ENCODE measurements around the gene PARP8.
A peak's percentile ranks its signal among the peaks of the same experiment; 100 is the strongest.

The PARP8 gene

DNA sequence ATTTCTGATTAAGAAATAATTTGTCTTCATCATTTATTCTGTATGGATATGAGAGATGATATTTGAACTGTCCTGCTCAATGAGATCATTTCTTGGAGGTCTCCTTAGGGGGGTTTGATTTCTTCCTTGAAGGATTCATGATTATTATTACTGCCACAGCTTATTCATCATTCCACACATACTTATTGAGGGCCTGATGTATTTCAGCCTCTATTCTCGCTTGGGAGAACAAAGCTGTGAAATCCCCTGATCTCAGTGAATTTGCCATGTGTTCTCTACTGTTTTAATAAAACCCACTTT lies 36.9 kb downstream of the PARP8 start:
- DNase-seq (ENCODE audit: low read depth) = no peak
- TF ChIP-seq, protein P1, sequence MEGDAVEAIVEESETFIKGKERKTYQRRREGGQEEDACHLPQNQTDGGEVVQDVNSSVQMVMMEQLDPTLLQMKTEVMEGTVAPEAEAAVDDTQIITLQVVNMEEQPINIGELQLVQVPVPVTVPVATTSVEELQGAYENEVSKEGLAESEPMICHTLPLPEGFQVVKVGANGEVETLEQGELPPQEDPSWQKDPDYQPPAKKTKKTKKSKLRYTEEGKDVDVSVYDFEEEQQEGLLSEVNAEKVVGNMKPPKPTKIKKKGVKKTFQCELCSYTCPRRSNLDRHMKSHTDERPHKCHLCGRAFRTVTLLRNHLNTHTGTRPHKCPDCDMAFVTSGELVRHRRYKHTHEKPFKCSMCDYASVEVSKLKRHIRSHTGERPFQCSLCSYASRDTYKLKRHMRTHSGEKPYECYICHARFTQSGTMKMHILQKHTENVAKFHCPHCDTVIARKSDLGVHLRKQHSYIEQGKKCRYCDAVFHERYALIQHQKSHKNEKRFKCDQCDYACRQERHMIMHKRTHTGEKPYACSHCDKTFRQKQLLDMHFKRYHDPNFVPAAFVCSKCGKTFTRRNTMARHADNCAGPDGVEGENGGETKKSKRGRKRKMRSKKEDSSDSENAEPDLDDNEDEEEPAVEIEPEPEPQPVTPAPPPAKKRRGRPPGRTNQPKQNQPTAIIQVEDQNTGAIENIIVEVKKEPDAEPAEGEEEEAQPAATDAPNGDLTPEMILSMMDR (IDR thresholded peaks at IDR 0.05; ENCODE audit: low read depth, low read length, missing control alignments) = no peak
- no peak overlapping the region for H3K4me3 ChIP-seq (ENCODE audit: low read depth, low read length)

DNA sequence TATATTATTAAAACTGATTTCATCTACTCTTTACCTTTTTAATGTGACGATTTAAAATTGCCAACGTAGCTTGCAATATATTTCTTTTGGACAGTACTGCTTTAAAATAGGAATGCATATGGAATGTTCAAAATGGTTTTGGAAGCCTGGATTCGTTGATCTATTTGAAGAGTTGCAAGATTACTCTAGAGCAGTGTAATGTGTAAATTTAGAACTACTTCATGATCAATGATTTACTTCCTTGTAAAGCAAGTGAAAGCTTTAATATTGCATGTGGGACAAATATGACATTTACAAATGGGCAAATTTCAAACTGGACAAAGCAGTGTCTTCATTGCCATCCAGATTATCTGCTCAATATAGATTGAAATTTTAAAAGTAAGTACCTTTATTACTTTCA lies 38.3 kb downstream of the PARP8 start:
- no peak for DNase-seq (ENCODE audit: low read depth)
- TF ChIP-seq, protein P1 (IDR thresholded peaks at IDR 0.05; ENCODE audit: low read depth, low read length, missing control alignments) = no peak
- no peak overlapping the region for H3K4me3 ChIP-seq (ENCODE audit: low read depth, low read length)

DNA sequence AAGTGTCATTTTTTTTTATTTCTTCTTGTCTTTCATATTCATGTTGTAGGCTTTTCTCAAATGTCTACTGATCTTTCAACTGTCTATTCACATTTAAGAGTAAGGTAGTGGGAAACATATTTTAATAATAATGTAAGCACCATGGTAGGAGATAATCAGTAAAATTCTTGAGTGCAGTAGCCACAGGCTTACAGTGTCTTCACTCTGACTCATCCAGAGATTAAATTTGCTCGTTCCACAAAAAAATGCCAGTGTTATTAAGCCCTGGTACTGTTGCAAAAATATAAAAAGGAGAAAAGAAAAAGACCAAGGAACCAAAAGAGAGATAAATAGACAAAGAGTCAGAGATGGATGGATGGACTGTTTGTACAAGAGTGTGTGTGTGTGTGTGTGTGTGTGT lies 43.0 kb downstream of the PARP8 start:
- TF ChIP-seq, protein P1 (IDR thresholded peaks at IDR 0.05; ENCODE audit: low read depth, low read length, missing control alignments) = no peak
- no peak overlapping the region for H3K4me3 ChIP-seq (ENCODE audit: low read depth, low read length)
- no peak for DNase-seq (ENCODE audit: low read depth)

DNA sequence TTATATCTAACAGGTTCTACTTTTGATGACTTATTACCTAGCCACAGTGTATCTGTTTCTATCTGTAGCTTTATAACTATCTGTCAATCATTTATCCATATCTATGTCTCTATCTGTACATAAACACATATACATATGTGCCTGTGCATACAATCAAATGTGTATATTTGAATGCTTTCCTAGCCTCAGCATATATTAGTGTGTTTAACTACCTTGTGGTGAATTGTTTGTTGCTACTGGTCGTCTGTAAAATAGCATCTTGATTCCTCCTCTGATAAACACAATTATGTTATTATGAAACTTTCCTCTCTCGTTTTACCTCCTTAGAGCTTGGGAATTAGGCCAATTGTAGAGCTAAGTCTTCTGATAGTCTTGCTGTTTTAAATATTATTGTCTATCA lies 44.4 kb downstream of the PARP8 start:
- no peak for DNase-seq (ENCODE audit: low read depth)

DNA sequence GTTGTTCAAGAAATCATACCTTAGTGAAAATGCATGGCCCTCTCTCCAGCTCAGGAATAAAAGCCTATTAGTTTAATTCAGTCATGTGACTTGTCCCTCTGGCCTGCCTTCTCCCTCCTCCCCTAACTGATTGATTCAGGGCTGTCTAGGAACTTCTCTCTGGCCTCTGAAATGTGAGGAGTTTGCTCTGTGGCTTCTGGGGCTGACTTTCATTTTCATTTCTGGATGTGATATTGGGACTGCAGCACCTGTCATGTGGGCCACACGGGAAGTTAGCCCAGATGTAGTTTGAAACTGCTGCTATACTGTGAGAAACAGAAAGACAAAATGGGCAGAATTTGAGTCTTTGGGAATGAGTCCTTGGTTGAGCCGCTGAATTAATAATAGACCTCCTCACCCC lies 44.8 kb downstream of the PARP8 start:
- TF ChIP-seq, protein P1 (IDR thresholded peaks at IDR 0.05; ENCODE audit: low read depth, low read length, missing control alignments) = no peak
- peak overlapping the region; percentile 31 for H3K4me3 ChIP-seq (ENCODE audit: low read depth, low read length)
- peak; percentile 80 for DNase-seq (ENCODE audit: low read depth)

More for the DNA sequence above, 44.4 kb downstream of the PARP8 start:
- TF ChIP-seq, protein P1 (IDR thresholded peaks at IDR 0.05; ENCODE audit: low read depth, low read length, missing control alignments) = no peak
- H3K4me3 ChIP-seq (ENCODE audit: low read depth, low read length) = peak overlapping the region; percentile 31; the same call in 1 of the 2 replicates

DNA sequence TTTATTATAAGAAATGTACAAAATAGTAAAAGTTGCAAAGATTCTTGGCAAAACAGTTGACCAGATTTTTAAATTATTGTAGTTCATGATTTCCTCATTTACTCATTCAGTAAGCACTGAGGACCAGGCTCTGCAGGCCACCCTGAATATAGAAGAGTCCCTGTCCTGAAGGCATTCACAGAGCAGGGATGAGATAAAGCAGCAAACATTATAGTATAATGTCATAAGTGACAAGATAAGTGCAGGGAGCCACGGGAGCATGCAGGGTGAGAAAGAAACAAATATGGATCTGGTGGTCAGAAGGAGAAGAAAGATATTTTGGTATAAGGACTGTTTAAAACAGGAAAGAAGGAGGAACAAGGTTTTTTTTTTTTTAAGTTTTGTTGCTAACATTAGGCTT lies 46.0 kb downstream of the PARP8 start:
- H3K4me3 ChIP-seq (ENCODE audit: low read depth, low read length) = no peak overlapping the region
- DNase-seq (ENCODE audit: low read depth) = no peak
- TF ChIP-seq, protein P1 (IDR thresholded peaks at IDR 0.05; ENCODE audit: low read depth, low read length, missing control alignments) = no peak

DNA sequence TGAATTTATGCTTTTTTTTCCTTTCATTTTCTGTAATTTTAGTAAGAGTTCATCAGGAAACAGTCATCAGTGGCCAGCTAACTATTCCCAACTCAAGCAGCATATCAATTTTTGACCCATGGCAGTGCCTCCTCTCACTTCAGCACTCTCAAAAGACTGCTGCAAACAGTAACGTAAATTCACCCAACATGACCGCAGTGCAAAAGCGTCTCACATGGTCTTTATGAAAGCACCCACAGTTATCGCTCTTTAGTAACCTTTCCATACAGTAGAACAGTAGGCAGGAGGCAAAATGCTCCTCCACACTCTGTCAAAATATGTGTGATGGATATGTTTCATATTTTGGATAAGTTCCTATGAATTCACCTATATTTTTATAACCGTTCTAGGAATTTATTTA lies 48.6 kb downstream of the PARP8 start:
- no peak for DNase-seq (ENCODE audit: low read depth)
- no peak overlapping the region for H3K4me3 ChIP-seq (ENCODE audit: low read depth, low read length)
- TF ChIP-seq, protein P1 (IDR thresholded peaks at IDR 0.05; ENCODE audit: low read depth, low read length, missing control alignments) = no peak

Measured in GM12864 (cell line).